Trophoblast cell (in vitro differentiated cells and primary cell): ENCODE data around the gene FADS3.
A peak's percentile ranks its signal among the peaks of the same experiment; 100 is the strongest.

ENCODE experiments used
- DNase-seq, 2 donors: peaks; one replicate each; pipeline ENCODE4 v3.0.0-alpha.2; 2016
- H2AFZ ChIP-seq: 2 replicates; pipeline ENCODE4 v1.6.1; 2013; ENCODE audit warnings: low read length, moderate library complexity, mild to moderate bottlenecking; ENCODE audit not compliant: insufficient read depth, poor library complexity
- H2AK5ac ChIP-seq: 2 replicates; pipeline ENCODE4 v1.6.1; 2013; ENCODE audit warnings: mild to moderate bottlenecking, low read length
- H2BK120ac ChIP-seq: 2 replicates; pipeline ENCODE4 v1.6.1; 2013; ENCODE audit warnings: low read length, mild to moderate bottlenecking, moderate library complexity; ENCODE audit not compliant: insufficient read depth, poor library complexity
- H2BK12ac ChIP-seq: 2 replicates; pipeline ENCODE4 v1.6.1; 2013; ENCODE audit warnings: mild to moderate bottlenecking, low read length, moderate library complexity
- H2BK5ac ChIP-seq: 2 replicates; pipeline ENCODE4 v1.6.1; 2013; ENCODE audit warnings: low read length, low read depth, moderate library complexity, mild to moderate bottlenecking; ENCODE audit not compliant: poor library complexity
- H3K14ac ChIP-seq: 2 replicates; pipeline ENCODE4 v1.6.1; 2013; ENCODE audit warnings: mild to moderate bottlenecking, low read length
- H3K18ac ChIP-seq: 2 replicates; pipeline ENCODE4 v1.6.1; 2013; ENCODE audit warnings: mild to moderate bottlenecking, low read length
- H3K23ac ChIP-seq: 2 replicates; pipeline ENCODE4 v1.6.1; 2013; ENCODE audit warnings: low read length
- H3K27ac ChIP-seq: 2 replicates; pipeline ENCODE4 v1.5.1; 2013; ENCODE audit warnings: low read depth, mild to moderate bottlenecking, inconsistent platforms, low read length, moderate library complexity
- H3K27me3 ChIP-seq: 2 replicates; pipeline ENCODE4 v1.6.1; 2013; ENCODE audit warnings: inconsistent platforms, mild to moderate bottlenecking, low read length, moderate library complexity; ENCODE audit not compliant: insufficient read depth
- H3K36me3 ChIP-seq, 2 experiments: 1 replicate in 1 of 2; 2 replicates in 1 of 2; pipeline ENCODE4 v1.6.1; 2013; ENCODE audit warnings: low read length in 2 of 2, mild to moderate bottlenecking in 2 of 2, moderate library complexity in 1 of 2; ENCODE audit not compliant: insufficient read depth in 2 of 2, control insufficient read depth in 1 of 2
- H3K4ac ChIP-seq: 2 replicates; pipeline ENCODE4 v1.6.1; 2013; ENCODE audit warnings: low read depth, mild to moderate bottlenecking, low read length, moderate library complexity
- H3K4me1 ChIP-seq, 2 experiments: 1 replicate in 1 of 2; 2 replicates in 1 of 2; pipeline ENCODE4 v1.6.1; 2013; ENCODE audit warnings: low read length in 2 of 2, mild to moderate bottlenecking in 2 of 2, moderate library complexity in 1 of 2; ENCODE audit not compliant: insufficient read depth in 2 of 2, control insufficient read depth in 1 of 2
- H3K4me2 ChIP-seq: 2 replicates; pipeline ENCODE4 v1.6.1; 2013; ENCODE audit warnings: inconsistent platforms, mild to moderate bottlenecking, low read length, moderate library complexity
- H3K4me3 ChIP-seq: 2 replicates; pipeline ENCODE4 v1.5.1; 2013; ENCODE audit warnings: mild to moderate bottlenecking, low read depth, low read length, inconsistent platforms
- H3K79me1 ChIP-seq: one replicate; pipeline ENCODE4 v1.6.1; 2013; ENCODE audit warnings: low read length
- H3K79me2 ChIP-seq: 2 replicates; pipeline ENCODE4 v1.6.1; 2013; ENCODE audit warnings: low read length, mild to moderate bottlenecking; ENCODE audit not compliant: control insufficient read depth, insufficient read depth, poor library complexity
- H3K9ac ChIP-seq: 2 replicates; pipeline ENCODE4 v1.6.1; 2013; ENCODE audit warnings: mild to moderate bottlenecking, low read length
- H3K9me3 ChIP-seq: 2 replicates; pipeline ENCODE4 v1.6.1; 2013; ENCODE audit warnings: low read depth, mild to moderate bottlenecking, control low read depth, inconsistent platforms, low read length; ENCODE audit not compliant: insufficient read depth
- H4K12ac ChIP-seq: 2 replicates; pipeline ENCODE4 v1.6.1; 2013; ENCODE audit warnings: low read depth, mild to moderate bottlenecking, low read length, moderate library complexity
- H4K8ac ChIP-seq: 2 replicates; pipeline ENCODE4 v1.6.1; 2013; ENCODE audit warnings: low read depth, mild to moderate bottlenecking, low read length, moderate library complexity
- H4K91ac ChIP-seq: one replicate; pipeline ENCODE4 v1.6.1; 2013; ENCODE audit warnings: low read depth, mild to moderate bottlenecking, low read length, moderate library complexity
- WGBS: extraction: QIAGEN DNeasy Blood & Tissue Kit; methylation state at CpG from one replicate; pipeline ENCODE4 v1.1.7; 2013; ENCODE audit warnings: missing lambda C conversion rate; ENCODE audit not compliant: insufficient read length, insufficient coverage; ENCODE audit errors: extremely low coverage; 5-methylcytosine and 5-hydroxymethylcytosine counted together

Gene FADS3

DNA sequence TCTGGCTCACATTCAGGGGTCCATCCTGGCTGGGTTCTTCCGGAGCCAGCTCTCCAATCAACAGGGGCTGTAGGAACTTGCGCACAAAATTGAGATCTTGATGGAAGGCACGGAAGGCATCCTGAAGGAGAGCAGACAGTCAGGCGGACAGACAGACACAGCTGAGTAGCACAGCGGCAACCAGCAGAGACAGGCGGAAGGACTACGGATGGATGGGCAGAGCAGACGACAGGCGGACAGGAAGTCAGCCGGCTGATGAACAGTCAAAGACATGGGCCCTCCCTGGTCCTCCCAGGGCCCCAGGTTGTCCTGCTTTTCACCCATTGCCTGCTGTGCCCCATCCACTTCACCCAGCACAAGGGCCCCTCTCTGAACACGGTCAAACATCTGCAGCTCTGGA is 11.3 kb downstream of the FADS3 start:
- whole genome bisulfite sequencing: no CpG with 5 or more reads among the region's 11 CpGs
- Histone ChIP-seq H2BK5ac (no peak overlapping the region), H3K9me3 (peaks cover 3% of the 10 kb centered on the region), H3K79me1 (no peaks in the 10 kb centered on the region), H2BK120ac (no peak overlapping the region), H3K4me1 (peaks cover 0 to 3% of the 10 kb centered on the region in 2 experiments), H3K27me3 (no peaks in the 10 kb centered on the region), H2BK12ac (no peak overlapping the region), H3K4me2 (no peak overlapping the region), H3K18ac (no peak overlapping the region), H3K9ac (no peak overlapping the region), H3K79me2 (no peaks in the 10 kb centered on the region), H3K23ac (no peak overlapping the region), H2AFZ (no peak overlapping the region), H3K4me3 (no peak overlapping the region), H3K36me3 (peaks cover 7 to 10% of the 10 kb centered on the region in 2 experiments), H4K12ac (no peak overlapping the region), H3K27ac (no peak overlapping the region), H3K14ac (no peak overlapping the region), H3K4ac (no peak overlapping the region), H4K91ac (no peak overlapping the region), H4K8ac (no peak overlapping the region), H2AK5ac (no peak overlapping the region)
- peak in 1 of 2 donors; percentile 54 for DNase-seq

DNA sequence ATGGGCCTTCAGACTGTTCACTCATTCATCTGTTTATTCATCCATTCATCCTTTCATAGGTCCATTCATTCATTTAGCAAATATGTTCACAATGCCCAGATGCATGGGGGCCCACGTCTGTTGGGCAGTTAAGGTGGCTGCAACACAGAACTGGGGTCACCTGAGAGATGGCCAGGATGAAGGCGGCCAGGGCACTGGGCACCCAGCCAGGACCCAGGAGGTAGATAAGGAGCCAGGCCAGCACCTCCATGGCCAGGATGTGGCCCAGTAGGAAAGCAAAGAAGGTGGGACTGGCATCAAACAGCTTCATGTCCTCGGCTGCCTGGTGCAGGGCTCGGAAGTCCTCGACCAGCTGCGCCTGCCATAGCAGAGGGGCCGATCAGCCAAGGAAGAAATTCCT is 12.2 kb downstream of the FADS3 start:
- WGBS: no CpG with 5 or more reads among the region's 7 CpGs
- H2AFZ ChIP-seq: no peak overlapping the region

DNA sequence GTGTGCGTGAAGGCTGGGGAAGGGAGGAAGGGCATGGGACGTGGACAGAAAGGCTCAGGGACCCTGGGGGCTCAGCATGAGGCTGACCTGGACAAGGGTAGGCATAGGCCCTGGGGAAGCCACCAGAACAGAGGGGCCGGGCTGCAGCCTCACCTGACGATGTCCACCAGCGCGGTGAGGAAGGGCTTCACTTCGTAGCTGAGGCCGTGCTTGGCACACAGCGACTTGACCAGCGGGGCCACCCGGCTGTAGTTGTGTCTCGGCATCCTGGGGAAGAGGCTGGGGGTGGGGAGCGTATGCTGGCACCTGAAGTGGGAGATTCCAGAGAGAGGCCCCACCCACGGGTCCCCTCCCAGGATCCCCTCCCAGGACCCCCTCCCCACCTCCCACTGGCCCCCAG is 15.6 kb downstream of the FADS3 start:
- DNase-seq: no peak
- Histone ChIP-seq H3K36me3 (peaks cover 7 to 10% of the 10 kb centered on the region in 2 experiments), H4K8ac (no peak overlapping the region), H3K18ac (no peak overlapping the region), H2BK5ac (no peak overlapping the region), H3K27ac (no peak overlapping the region), H4K91ac (no peak overlapping the region), H3K23ac (no peak overlapping the region), H2BK120ac (no peak overlapping the region), H4K12ac (no peak overlapping the region), H2AK5ac (no peak overlapping the region), H3K27me3 (no peaks in the 10 kb centered on the region), H3K79me1 (no peaks in the 10 kb centered on the region), H3K4me2 (no peak overlapping the region), H3K9ac (no peak overlapping the region), H3K79me2 (no peaks in the 10 kb centered on the region), H3K9me3 (no peaks in the 10 kb centered on the region), H3K4me3 (no peak overlapping the region), H3K4ac (no peak overlapping the region), H3K14ac (no peak overlapping the region), H2AFZ (no peak overlapping the region), H2BK12ac (no peak overlapping the region), H3K4me1 (peaks cover 0 to 6% of the 10 kb centered on the region in 2 experiments)
- WGBS: no CpG with 5 or more reads among the region's 14 CpGs

More for the DNA sequence above, 12.2 kb downstream of the FADS3 start:
- no peak overlapping the region for H3K9ac ChIP-seq
- H3K18ac ChIP-seq: no peak overlapping the region
- H3K4me2 ChIP-seq: no peak overlapping the region
- no peak overlapping the region for H2AK5ac ChIP-seq
- no peak overlapping the region for H3K23ac ChIP-seq
- H3K27me3 ChIP-seq: no peaks in the 10 kb centered on the region
- H3K14ac ChIP-seq: no peak overlapping the region
- H4K8ac ChIP-seq: no peak overlapping the region
- no peak overlapping the region for H2BK5ac ChIP-seq
- H3K79me2 ChIP-seq: no peaks in the 10 kb centered on the region
- no peak overlapping the region for H3K4me3 ChIP-seq
- peaks cover 7 to 10% of the 10 kb centered on the region in 2 experiments for H3K36me3 ChIP-seq
- peak in 1 of 2 donors; percentile 45 for DNase-seq
- H2BK120ac ChIP-seq: no peak overlapping the region
- no peak overlapping the region for H3K4ac ChIP-seq
- H3K4me1 ChIP-seq: peaks cover 0 to 3% of the 10 kb centered on the region in 2 experiments
- H4K12ac ChIP-seq: no peak overlapping the region
- peaks cover 3% of the 10 kb centered on the region for H3K9me3 ChIP-seq
- no peaks in the 10 kb centered on the region for H3K79me1 ChIP-seq
- H3K27ac ChIP-seq: no peak overlapping the region
- no peak overlapping the region for H2BK12ac ChIP-seq
- no peak overlapping the region for H4K91ac ChIP-seq

DNA sequence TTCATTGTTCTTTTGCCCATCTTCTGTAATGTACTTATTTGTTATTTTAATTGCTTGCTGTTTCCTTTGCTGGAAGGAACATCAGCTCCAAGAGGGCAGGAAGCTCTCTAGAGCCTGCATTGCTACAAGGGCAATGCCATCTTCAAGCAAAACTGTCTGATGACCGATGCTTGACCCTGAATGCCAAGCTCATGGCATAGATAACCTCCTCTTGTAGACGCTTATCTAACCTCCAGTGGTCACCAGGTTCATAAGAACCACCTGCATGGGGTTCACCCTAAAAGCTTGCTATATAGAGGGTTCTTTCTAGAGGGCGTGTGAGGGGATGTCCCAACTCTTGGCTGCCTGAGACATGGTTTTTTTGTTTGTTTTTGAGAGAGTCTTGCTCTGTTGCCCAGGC is 16.5 kb downstream of the FADS3 start:
- no peak overlapping the region for H3K4me2 ChIP-seq
- H3K14ac ChIP-seq: no peak overlapping the region
- H4K12ac ChIP-seq: no peak overlapping the region
- peaks cover 7 to 10% of the 10 kb centered on the region in 2 experiments for H3K36me3 ChIP-seq
- no peaks in the 10 kb centered on the region for H3K9me3 ChIP-seq
- no CpG with 5 or more reads among the region's 3 CpGs for WGBS
- no peak overlapping the region for H3K23ac ChIP-seq
- H2BK5ac ChIP-seq: no peak overlapping the region
- no peak overlapping the region for H3K27ac ChIP-seq
- H3K4me1 ChIP-seq: peaks cover 0 to 6% of the 10 kb centered on the region in 2 experiments
- no peaks in the 10 kb centered on the region for H3K27me3 ChIP-seq
- H2AFZ ChIP-seq: no peak overlapping the region
- no peak overlapping the region for H3K4me3 ChIP-seq
- no peak overlapping the region for H2BK120ac ChIP-seq
- H2AK5ac ChIP-seq: no peak overlapping the region
- H3K4ac ChIP-seq: no peak overlapping the region
- H3K9ac ChIP-seq: no peak overlapping the region
- H2BK12ac ChIP-seq: no peak overlapping the region
- H4K91ac ChIP-seq: no peak overlapping the region
- no peaks in the 10 kb centered on the region for H3K79me1 ChIP-seq
- no peak overlapping the region for H4K8ac ChIP-seq
- H3K18ac ChIP-seq: no peak overlapping the region
- DNase-seq: no peak
- H3K79me2 ChIP-seq: no peaks in the 10 kb centered on the region
